Epithelial cell of esophagus (primary cell): ENCODE data around the gene RASSF3.
"Not testable (repeated sequence)": the region's sequence is repeated elsewhere in the genome, so short reads cannot be mapped to it uniquely, and the experiment has no call there.

Source experiments
- DNase-seq: peaks from one replicate; pipeline ENCODE4 v3.0.0; 2010; ENCODE audit warnings: low read depth
- H3K4me3 ChIP-seq: 2 replicates; pipeline ENCODE4 v1.5.1; 2011; ENCODE audit warnings: mild to moderate bottlenecking, low read length, control low read depth
- CTCF ChIP-seq: IDR thresholded peaks from 2 replicates; pipeline ENCODE4 v1.5.1; 2011; ENCODE audit warnings: low read depth, mild to moderate bottlenecking, low read length, control low read depth, inconsistent platforms; ENCODE audit not compliant: insufficient read depth; ENCODE audit errors: missing control alignments

RASSF3 gene

DNA sequence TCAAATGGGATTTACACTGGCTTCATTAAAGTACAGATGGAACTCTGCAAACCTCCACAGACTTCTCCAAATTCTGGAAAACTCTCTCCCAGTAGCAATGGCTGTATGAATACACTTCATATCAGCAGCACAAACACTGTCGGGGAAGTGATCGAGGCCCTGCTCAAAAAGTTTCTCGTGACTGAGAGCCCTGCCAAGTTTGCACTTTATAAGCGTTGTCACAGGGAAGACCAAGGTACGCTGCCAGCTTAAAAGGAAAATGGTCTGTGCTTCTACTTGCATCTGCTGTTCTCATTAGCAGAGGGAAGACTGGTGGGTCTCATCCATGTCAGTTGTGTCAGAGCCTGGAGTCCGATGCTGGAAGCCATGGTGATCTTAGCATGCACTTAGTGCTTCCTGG lies 77.9 kb downstream of the RASSF3 start:
- DNase-seq = no peak
- no peak for TF ChIP-seq CTCF
- H3K4me3 ChIP-seq = no peak overlapping the region

GRCh38 chr12:64688715-64689114 lies 78.4 kb downstream of the RASSF3 start:
- H3K4me3 ChIP-seq = no peak overlapping the region
- no peak for TF ChIP-seq CTCF
- DNase-seq = no peak

GRCh38 chr12:64690236-64690635 lies 79.9 kb downstream of the RASSF3 start:
- not testable (repeated sequence) for DNase-seq, H3K4me3 ChIP-seq

- no peak for DNase-seq
- no peak overlapping the region for H3K4me3 ChIP-seq
- no peak for TF ChIP-seq CTCF
Measured at GRCh38 chr12:64691227-64691794, 81.0 kb downstream of the RASSF3 start.

DNA sequence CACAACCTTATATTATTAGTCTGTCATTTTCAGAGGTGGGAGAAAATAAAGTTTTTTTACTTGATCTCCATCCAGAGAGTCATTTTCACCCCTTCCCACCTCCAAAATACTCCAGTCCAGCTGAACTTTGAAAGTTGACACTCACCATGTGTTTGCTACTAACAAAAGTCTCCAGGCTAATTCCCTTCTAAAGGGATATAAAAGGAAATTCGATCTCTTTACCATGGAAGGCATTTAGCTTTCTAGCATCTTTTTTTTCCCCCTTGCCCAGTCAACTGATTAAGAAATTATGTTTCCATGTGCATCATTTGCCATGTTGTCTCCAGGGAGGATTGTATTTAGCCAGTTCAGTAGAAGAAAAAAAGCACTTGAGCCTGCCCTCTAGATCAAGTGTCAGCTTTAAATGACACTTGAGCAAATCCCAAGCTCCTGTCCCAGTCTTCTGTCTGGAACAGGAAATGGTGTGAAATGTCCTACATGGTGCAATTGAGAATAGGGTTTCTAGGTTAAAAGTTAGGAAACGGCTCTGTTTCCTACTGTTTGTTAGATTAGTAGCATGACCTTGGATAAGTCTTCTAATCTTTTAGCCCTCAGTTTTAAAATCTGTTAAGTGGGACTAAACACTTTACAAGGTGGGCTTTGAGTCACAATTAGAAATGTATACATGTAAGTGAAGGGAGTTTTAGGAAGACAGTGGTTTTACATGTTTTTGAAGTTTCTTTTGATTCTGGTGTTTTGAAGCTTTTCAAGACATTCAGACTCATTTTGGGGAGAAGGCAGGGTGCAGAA lies 81.7 kb downstream of the RASSF3 start:
- DNase-seq = no peak

GRCh38 chr12:64694130-64695040 lies 84.1 kb downstream of the RASSF3 start:
- TF ChIP-seq CTCF = no peak
- H3K4me3 ChIP-seq = no peak overlapping the region
- no peak for DNase-seq

More for the DNA sequence above, 81.7 kb downstream of the RASSF3 start:
- no peak overlapping the region for H3K4me3 ChIP-seq
- no peak for TF ChIP-seq CTCF

DNA sequence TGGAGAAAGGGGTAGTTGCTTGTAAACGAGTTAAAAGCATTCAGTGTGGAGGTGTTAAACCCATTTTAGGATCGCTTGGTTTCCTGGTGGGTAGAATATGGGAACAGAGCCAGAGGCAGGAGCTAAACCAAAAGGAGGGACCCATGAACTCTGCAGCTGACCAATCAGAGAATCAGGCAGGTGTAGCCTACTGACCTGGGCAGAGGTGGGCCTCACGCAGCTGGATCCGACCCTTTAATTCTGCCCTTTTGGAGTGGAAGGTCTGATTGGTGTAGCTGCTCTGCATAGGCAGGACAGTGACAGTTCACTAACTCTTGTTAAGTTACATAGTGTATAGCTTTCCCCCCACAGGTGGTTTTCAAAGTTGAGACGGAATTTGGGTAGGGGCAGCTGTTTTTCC lies 85.3 kb downstream of the RASSF3 start:
- no peak for TF ChIP-seq CTCF
- no peak overlapping the region for H3K4me3 ChIP-seq
- DNase-seq = no peak
